Neural cell (in vitro differentiated cells): ENCODE results near the gene RIC1. TPM values are rescaled to one million over a fixed set of nuclear protein-coding genes. Genes with fewer than 3 reads are reported as not detected.

Source experiments
- H2AFZ ChIP-seq: fragments of 200-600, 300-800 bp; sonication (generic), shearing (Covaris generic); 2 replicates; pipeline ENCODE4 v1.6.0; 2014; ENCODE audit warnings: low read depth, mild to moderate bottlenecking, antibody characterized with exemption, low read length, moderate library complexity
- H3F3A ChIP-seq: fragments of 200-600 bp; shearing (Covaris generic); 2 replicates; pipeline ENCODE4 v1.6.1; 2016; ENCODE audit warnings: mild to moderate bottlenecking, moderate library complexity, mixed read lengths, antibody characterized with exemption, low read length; ENCODE audit not compliant: insufficient read depth, poor library complexity, severe bottlenecking
- H3K27ac ChIP-seq: fragments of 200-600, 300-800 bp; sonication (generic), shearing (Covaris generic); 2 replicates; pipeline ENCODE4 v1.5.1; 2014; ENCODE audit warnings: mild to moderate bottlenecking, low read length, moderate library complexity
- H3K27me3 ChIP-seq: fragments of 300-800, 200-600 bp; sonication (generic), shearing (Covaris generic); 2 replicates; pipeline ENCODE4 v1.6.0; 2014; ENCODE audit warnings: mild to moderate bottlenecking, low read depth, low read length, moderate library complexity; ENCODE audit not compliant: insufficient read depth
- H3K36me3 ChIP-seq: fragments of 300-800, 200-600 bp; sonication (generic), shearing (Covaris generic); 2 replicates; pipeline ENCODE4 v1.5.1; 2014; ENCODE audit warnings: mild to moderate bottlenecking, antibody characterized with exemption, low read length, moderate library complexity; ENCODE audit not compliant: insufficient read depth
- H3K4me2 ChIP-seq: fragments of 300-800, 200-600 bp; sonication (generic), shearing (Covaris generic); 2 replicates; pipeline ENCODE4 v1.6.0; 2014; ENCODE audit warnings: mild to moderate bottlenecking, low read length
- H3K4me3 ChIP-seq: fragments of 300-800, 200-600 bp; sonication (generic), shearing (Covaris generic); 2 replicates; pipeline ENCODE4 v1.5.1; 2014; ENCODE audit warnings: mild to moderate bottlenecking, low read length, moderate library complexity
- H3K79me2 ChIP-seq: fragments of 200-600 bp; shearing (Covaris generic); replicated peaks from 2 replicates; pipeline ENCODE4 v1.6.0; 2014; ENCODE audit warnings: mild to moderate bottlenecking, low read length, moderate library complexity; ENCODE audit not compliant: insufficient read depth
- H3K9ac ChIP-seq: fragments of 300-800, 200-600 bp; sonication (generic), shearing (Covaris generic); 2 replicates; pipeline ENCODE4 v1.6.1; 2016; ENCODE audit warnings: mild to moderate bottlenecking, low read length, mixed read lengths
- H3K9me2 ChIP-seq: fragments of 200-600 bp; shearing (Covaris generic); 2 replicates; pipeline ENCODE4 v1.6.1; 2016; ENCODE audit warnings: mild to moderate bottlenecking, low read length, mixed read lengths; ENCODE audit not compliant: insufficient read depth
- H3K9me3 ChIP-seq: fragments of 200-600, 300-800 bp; sonication (generic), shearing (Covaris generic); 2 replicates; pipeline ENCODE4 v1.6.1; 2016; ENCODE audit warnings: mild to moderate bottlenecking, mixed run types, low read length, moderate library complexity, mixed read lengths
- H4K20me1 ChIP-seq: fragments of 200-600 bp; shearing (Covaris generic); 2 replicates; pipeline ENCODE4 v1.6.1; 2016; ENCODE audit warnings: mild to moderate bottlenecking, mixed run types; ENCODE audit not compliant: insufficient read depth
- CTCF ChIP-seq: fragments of 450-650 bp; IDR thresholded peaks from 2 replicates; pipeline ENCODE4 v1.5.1; 2014; ENCODE audit warnings: antibody characterized with exemption, mild to moderate bottlenecking, moderate library complexity; ENCODE audit not compliant: poor library complexity, severe bottlenecking
- EP300 ChIP-seq: fragments of 450-650 bp; conservative IDR thresholded peaks from 2 replicates; pipeline ENCODE4 v1.6.1; 2014; ENCODE audit warnings: antibody characterized with exemption, mild to moderate bottlenecking, moderate library complexity; ENCODE audit not compliant: poor library complexity, severe bottlenecking
- EZH2 ChIP-seq: fragments of 200-600, 300-800 bp; shearing (Covaris generic), sonication (generic); IDR thresholded peaks from 2 replicates; pipeline ENCODE4 v1.6.1; 2014; ENCODE audit warnings: antibody characterized with exemption, low read length, borderline replicate concordance, mild to moderate bottlenecking; ENCODE audit not compliant: insufficient read depth, poor library complexity, severe bottlenecking
- MXI1 ChIP-seq: fragments of 450-650 bp; conservative IDR thresholded peaks from 2 replicates; pipeline ENCODE4 v1.6.1; 2014; ENCODE audit warnings: antibody characterized with exemption, mild to moderate bottlenecking; ENCODE audit not compliant: poor library complexity, severe bottlenecking
- POLR2AphosphoS5 ChIP-seq: IDR thresholded peaks from 2 replicates; pipeline ENCODE4 v1.6.1; 2012
- RAD21 ChIP-seq: fragments of 450-650 bp; conservative IDR thresholded peaks from 2 replicates; pipeline ENCODE4 v1.6.1; 2014; ENCODE audit warnings: antibody characterized with exemption, mild to moderate bottlenecking, moderate library complexity
- REST ChIP-seq: IDR thresholded peaks from 2 replicates; pipeline ENCODE4 v1.6.1; 2012; ENCODE audit warnings: borderline replicate concordance
- SMC3 ChIP-seq: fragments of 450-650 bp; conservative IDR thresholded peaks from 2 replicates; pipeline ENCODE4 v1.6.1; 2014; ENCODE audit warnings: antibody characterized with exemption, mild to moderate bottlenecking, moderate library complexity; ENCODE audit not compliant: poor library complexity
- TAF1 ChIP-seq: IDR thresholded peaks from 2 replicates; pipeline ENCODE4 v1.6.1; 2012; ENCODE audit warnings: low read depth
- polyA plus RNA-seq: library from polyadenylated mRNA; depleted of rRNA; stranded (reverse); fragments of >200 nt; gene quantifications from 2 replicates; pipeline ENCODE4 v1.2.3, GENCODE V29; 2014

The RIC1 gene
- polyA plus RNA-seq, 1 donor from 2014 or later = 9.9 TPM

GRCh38 chr9:5825223-5825622 is 196.3 kb downstream of the RIC1 start:
- no peaks in the 10 kb centered on the region for H3K27me3 ChIP-seq
- H3K27ac ChIP-seq = no peak overlapping the region
- no peak overlapping the region for H2AFZ ChIP-seq
- TF ChIP-seq EZH2 = no peak
- TF ChIP-seq SMC3 = no peak
- TF ChIP-seq CTCF = no peak
- no peak for TF ChIP-seq EP300
- no peak for TF ChIP-seq POLR2AphosphoS5
- TF ChIP-seq TAF1 = no peak
- TF ChIP-seq RAD21 = no peak
- no peak for TF ChIP-seq MXI1
- no peak for TF ChIP-seq REST
- no peaks in the 10 kb centered on the region for H3K9me3 ChIP-seq
- H3K4me3 ChIP-seq = no peak overlapping the region
- no peaks in the 10 kb centered on the region for H3K36me3 ChIP-seq
- H3K9me2 ChIP-seq = no peaks in the 10 kb centered on the region
- H3K79me2 ChIP-seq = no peaks in the 10 kb centered on the region
- H4K20me1 ChIP-seq = no peaks in the 10 kb centered on the region
- H3K9ac ChIP-seq = no peak overlapping the region
- no peaks in the 10 kb centered on the region for H3F3A ChIP-seq
- H3K4me2 ChIP-seq = no peak overlapping the region

Other genes starting within 250 kb of the RIC1 start
- 70.0 and 80.0 TPM in 2 replicates for gene PLGRKT, start 191.2 kb upstream of the RIC1 start, polyA plus RNA-seq
- 0.16 TPM in 1 of 2 replicates, not detected in the other for gene CD274, start 178.6 kb upstream of the RIC1 start, polyA plus RNA-seq
- not detected in 2 replicates for gene PDCD1LG2, start 118.6 kb upstream of the RIC1 start, polyA plus RNA-seq
- gene ERMP1, start 204.0 kb downstream of the RIC1 start, polyA plus RNA-seq = 7.3 and 7.8 TPM in 2 replicates